K562 (cell line): ENCODE measurements around the gene KISS1. TPM values are rescaled to one million over a fixed set of nuclear protein-coding genes. Genes with fewer than 3 reads are reported as not detected.

Source experiments
- ATAC-seq: fragments of 200-7000 bp; cut with Tn5 transposase; 3 replicates; pipeline ENCODE4 v1.9.1; 2020; ENCODE audit warnings: moderate library complexity
- BruUV-seq: library from RNA; stranded (reverse); fragments of 400-500 nt; replicated peaks from 2 replicates; lab custom pipeline; 2021; lab: Mats Ljungman, UMichigan
- CTCF ChIA-PET: fragments of 300-600 bp; formaldehyde crosslinking; extraction: SDS; loops from one replicate; lab custom pipeline; 2021; ENCODE audit warnings: low intra/inter-chr PET ratio; lab: Yijun Ruan, JAX
- POLR2A ChIA-PET: fragments of 300-600, 350-650 bp; sonication (Branson Sonifier 250); formaldehyde crosslinking; extraction: SDS; loops from one replicate; lab custom pipeline; 2021; ENCODE audit warnings: antibody characterized with exemption, inconsistent platforms; lab: Yijun Ruan, JAX
- DNase-seq, 4 experiments: peaks; one replicate each; pipeline versions ENCODE4 v3.0.0 to v3.0.0-alpha.2; 2011 to 2018; ENCODE audit warnings: low spot score in 3 of 4, mixed read lengths in 3 of 4; ENCODE audit errors: extremely low read depth in 1 of 4
- FAIRE-seq: peaks from 2 replicates; lab custom pipeline; 2011; peaks lifted over from hg19 to GRCh38; lab: Jason Lieb, UNC
- H2AFZ ChIP-seq: 2 replicates; pipeline ENCODE4 v1.6.0; 2011; ENCODE audit warnings: low read depth, low read length, control low read depth, inconsistent platforms
- H3K27ac ChIP-seq: fragments of 200-600 bp; 3 replicates; pipeline ENCODE4 v1.8.0; 2011; ENCODE audit warnings: low read depth, mild to moderate bottlenecking, control low read depth, inconsistent platforms, low read length, moderate library complexity, mixed read lengths; ENCODE audit errors: extremely low read depth
- H3K27me3 ChIP-seq, 2 experiments: fragments of 300-600 bp in 1 of 2; 2 replicates in 1 of 2; 3 replicates in 1 of 2; pipeline versions ENCODE4 v1.6.0 to v1.8.0; 2011; ENCODE audit warnings: inconsistent platforms in 2 of 2, low read length in 2 of 2, mild to moderate bottlenecking in 1 of 2, mixed read lengths in 1 of 2, moderate library complexity in 1 of 2; ENCODE audit not compliant: control insufficient read depth in 2 of 2, insufficient read depth in 2 of 2
- H3K36me3 ChIP-seq: fragments of 300-600 bp; 3 replicates; pipeline ENCODE4 v1.8.0; 2011; ENCODE audit warnings: mild to moderate bottlenecking, low read length, inconsistent platforms; ENCODE audit not compliant: control insufficient read depth, insufficient read depth
- H3K4me1 ChIP-seq, 2 experiments: fragments of 200-600 bp in 1 of 2; replicated peaks in 1 of 2; 2 replicates in 1 of 2; 3 replicates in 1 of 2; pipeline versions ENCODE4 v1.5.1 to v1.8.0; 2011; ENCODE audit warnings: inconsistent platforms in 2 of 2, low read length in 2 of 2, mild to moderate bottlenecking in 1 of 2, mixed read lengths in 1 of 2, moderate library complexity in 1 of 2; ENCODE audit not compliant: control insufficient read depth in 2 of 2, insufficient read depth in 2 of 2
- H3K4me2 ChIP-seq: 2 replicates; pipeline ENCODE4 v1.6.1; 2011; ENCODE audit warnings: low read length, control low read depth, inconsistent platforms, mixed read lengths; ENCODE audit not compliant: insufficient read depth
- H3K4me3 ChIP-seq: fragments of 200-600 bp; sonication (generic), shearing (Covaris generic); 2 replicates; pipeline ENCODE4 v1.5.1; 2016; ENCODE audit warnings: control low read depth, inconsistent platforms
- H3K79me2 ChIP-seq: fragments of 200-600 bp; 3 replicates; pipeline ENCODE4 v1.8.0; 2011; ENCODE audit warnings: low read length, inconsistent platforms; ENCODE audit not compliant: control insufficient read depth, insufficient read depth
- H3K9ac ChIP-seq, 2 experiments: 2 replicates each; pipeline versions ENCODE4 v1.6.0 to v1.6.1; 2011; ENCODE audit warnings: low read depth in 2 of 2, low read length in 2 of 2, control low read depth in 1 of 2, inconsistent platforms in 1 of 2, mild to moderate bottlenecking in 1 of 2, mixed read lengths in 1 of 2; ENCODE audit not compliant: insufficient read depth in 1 of 2
- H3K9me1 ChIP-seq: one replicate; pipeline ENCODE4 v1.6.0; 2011; ENCODE audit warnings: inconsistent platforms, mild to moderate bottlenecking, low read length, moderate library complexity; ENCODE audit not compliant: control insufficient read depth, insufficient read depth
- H3K9me3 ChIP-seq: replicated peaks from 2 replicates; pipeline ENCODE4 v1.5.1; 2011; ENCODE audit warnings: low read depth, low read length, inconsistent platforms; ENCODE audit not compliant: control insufficient read depth, insufficient read depth
- H4K20me1 ChIP-seq: replicated peaks from 2 replicates; pipeline ENCODE4 v1.6.1; 2011; ENCODE audit warnings: low read length, inconsistent platforms, mixed read lengths; ENCODE audit not compliant: control insufficient read depth, insufficient read depth
- PTTG1 ChIP-seq: fragments of 450-650 bp; IDR thresholded peaks from 2 replicates; pipeline ENCODE4 v1.6.1; 2016; ENCODE audit warnings: low read depth, mild to moderate bottlenecking, missing genetic modification characterization, missing compliant biosample characterization
- RAD21 ChIP-seq, 2 experiments: fragments of 250-450 bp in 1 of 2; fragments of 450-650 bp in 1 of 2; sonication (Bioruptor Pico) in 1 of 2; formaldehyde crosslinking in 1 of 2; IDR thresholded peaks in 1 of 2; conservative IDR thresholded peaks in 1 of 2; 2 replicates each; pipeline versions ENCODE4 v1.4.0 to v1.8.0; 2020 to 2022; ENCODE audit warnings: mild to moderate bottlenecking in 2 of 2, moderate library complexity in 1 of 2
- TSC22D4 ChIP-seq: fragments of 450-650 bp; IDR thresholded peaks from 2 replicates; pipeline ENCODE4 v1.6.1; 2016; ENCODE audit warnings: missing genetic modification characterization, missing biosample characterization, control low read depth
- WGBS: fragments of 100-300 bp; shearing (Covaris generic); methylation state at CpG from one replicate; pipeline ENCODE4 v1.1.6; 2016; ENCODE audit warnings: low coverage, mixed read lengths; ENCODE audit not compliant: insufficient coverage; ENCODE audit errors: missing lambda C conversion rate; 5-methylcytosine and 5-hydroxymethylcytosine counted together
- in situ Hi-C: fragments of 300-500 bp; cut with MboI; formaldehyde crosslinking; loops from 4 replicates; pipeline ENCODE4 v1.15.0; 2018; ENCODE audit warnings: inconsistent platforms, mixed read lengths
- intact Hi-C: fragments of 100-400 bp; cut with micrococcal nuclease; formaldehyde crosslinking; loops from 2 replicates; pipeline ENCODE4 v1.14.2; 2022
- polyA plus RNA-seq, 8 experiments: library from polyadenylated mRNA; depleted of rRNA in 4 of 8; stranded (reverse) in 5 of 8; unstranded in 3 of 8; fragments of >200 nt; fragmentation: Nextera tagmentation in 2 of 8; fragmentation: Illumina TruSeq in 1 of 8; extraction: Ambion mirVana in 2 of 8; extraction: Trizol in 1 of 8; gene quantifications; 2 replicates each; pipeline versions ENCODE4 v1.2.1 to v1.2.3, GENCODE V29; 2011 to 2014; ENCODE audit warnings: inconsistent platforms in 1 of 8, missing spikeins in 1 of 8
- total RNA-seq, 7 experiments: library from RNA; depleted of rRNA in 6 of 7; stranded (reverse); fragments of >200 nt in 6 of 7; fragmentation: Illumina TruSeq in 2 of 7; extraction: Trizol in 2 of 7; gene quantifications; 2 replicates each; pipeline versions ENCODE4 v1.2.1 to v1.2.3, GENCODE V29; 2011 to 2021; ENCODE audit warnings: low replicate concordance in 1 of 7
- TF ChIP-seq, protein P1 (sequence below), 3 experiments: IDR thresholded peaks in 2 of 3; conservative IDR thresholded peaks in 1 of 3; 2 replicates each; pipeline ENCODE4 v1.5.1; 2011 to 2012; ENCODE audit warnings: low read length in 3 of 3, mild to moderate bottlenecking in 3 of 3, control low read depth in 2 of 3, improper control_type of control experiment in 1 of 3, inconsistent platforms in 1 of 3, low read depth in 1 of 3, mixed read lengths in 1 of 3, moderate library complexity in 1 of 3; ENCODE audit not compliant: insufficient read depth in 2 of 3

The KISS1 gene
- total and polyA plus RNA-seq, 9 of the 15 experiments (the other 6 are each of a cell fraction or from before 2014, with no cell fraction given) = 0.31 TPM; not detected in 8

- no peak overlapping the region for H3K4me2 ChIP-seq
- no peak overlapping the region for H3K4me3 ChIP-seq
- H3K9me3 ChIP-seq = no peaks in the 10 kb centered on the region
- no peak overlapping the region for H3K27ac ChIP-seq
- TF ChIP-seq PTTG1 (tag) (no peak), RAD21 (CRISPR knock-in tag; conservative IDR thresholded peaks at IDR 0.05 in 1 of 2, IDR thresholded peaks at IDR 0.05 in 1 of 2) (0 out of 4 replicates have a peak, but pooled peaks of 1 of the 2 experiments have one; percentile 3), TSC22D4 (tag) (no peak)
- TF ChIP-seq, protein P1, sequence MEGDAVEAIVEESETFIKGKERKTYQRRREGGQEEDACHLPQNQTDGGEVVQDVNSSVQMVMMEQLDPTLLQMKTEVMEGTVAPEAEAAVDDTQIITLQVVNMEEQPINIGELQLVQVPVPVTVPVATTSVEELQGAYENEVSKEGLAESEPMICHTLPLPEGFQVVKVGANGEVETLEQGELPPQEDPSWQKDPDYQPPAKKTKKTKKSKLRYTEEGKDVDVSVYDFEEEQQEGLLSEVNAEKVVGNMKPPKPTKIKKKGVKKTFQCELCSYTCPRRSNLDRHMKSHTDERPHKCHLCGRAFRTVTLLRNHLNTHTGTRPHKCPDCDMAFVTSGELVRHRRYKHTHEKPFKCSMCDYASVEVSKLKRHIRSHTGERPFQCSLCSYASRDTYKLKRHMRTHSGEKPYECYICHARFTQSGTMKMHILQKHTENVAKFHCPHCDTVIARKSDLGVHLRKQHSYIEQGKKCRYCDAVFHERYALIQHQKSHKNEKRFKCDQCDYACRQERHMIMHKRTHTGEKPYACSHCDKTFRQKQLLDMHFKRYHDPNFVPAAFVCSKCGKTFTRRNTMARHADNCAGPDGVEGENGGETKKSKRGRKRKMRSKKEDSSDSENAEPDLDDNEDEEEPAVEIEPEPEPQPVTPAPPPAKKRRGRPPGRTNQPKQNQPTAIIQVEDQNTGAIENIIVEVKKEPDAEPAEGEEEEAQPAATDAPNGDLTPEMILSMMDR (IDR thresholded peaks at IDR 0.05 in 2 of 3, conservative IDR thresholded peaks at IDR 0.05 in 1 of 3; ENCODE audit: insufficient read depth in 2 of 3, low read depth in 1 of 3, low read length in 3 of 3) = peak in 1 of 3 experiments; percentile 7; a peak in 1 of 6 replicates
- in situ Hi-C loops (no loop called here), intact Hi-C loops (no loop called here)
- WGBS = 0% methylated on average over 5 of the region's 5 CpGs
- DNase-seq (no peak), FAIRE-seq (no peak), ATAC-seq (peak; percentile 67)
- H3K4me1 ChIP-seq = no peaks in the 10 kb centered on the region
- ChIA-PET POLR2A (interaction anchor here (0.5 to 1.1 kb wide), 4 partner anchors 12 to 231 kb away, joined by 3 to 4 read pairs (median 3); no protein-coding TSS in a partner anchor), CTCF (no interaction called here)
- no peaks in the 10 kb centered on the region for H3K79me2 ChIP-seq
- peaks cover 13% of the 10 kb centered on the region; the same call in 1 of the 2 replicates for H4K20me1 ChIP-seq
- no peaks in the 10 kb centered on the region for H3K36me3 ChIP-seq
- H3K9ac ChIP-seq = no peak overlapping the region
- peaks cover 22 to 41% of the 10 kb centered on the region in 2 experiments; a peak in 3 of 5 replicates for H3K27me3 ChIP-seq
- H3K9me1 ChIP-seq = no peaks in the 10 kb centered on the region
- no peak overlapping the region for H2AFZ ChIP-seq
- BruUV-seq = no TSS peak
Measured at GRCh38 chr1:204142032-204142974, 54.0 kb downstream of the KISS1 start.
